Measurements from ENCODE around the gene FANK1. TPM values are rescaled to one million over a fixed set of nuclear protein-coding genes. Genes with fewer than 3 reads are reported as not detected.

FANK1 gene
- polyA plus RNA-seq, 1 of the 3 experiments (the other 2 are of a cell fraction): 12.3 TPM

DNA sequence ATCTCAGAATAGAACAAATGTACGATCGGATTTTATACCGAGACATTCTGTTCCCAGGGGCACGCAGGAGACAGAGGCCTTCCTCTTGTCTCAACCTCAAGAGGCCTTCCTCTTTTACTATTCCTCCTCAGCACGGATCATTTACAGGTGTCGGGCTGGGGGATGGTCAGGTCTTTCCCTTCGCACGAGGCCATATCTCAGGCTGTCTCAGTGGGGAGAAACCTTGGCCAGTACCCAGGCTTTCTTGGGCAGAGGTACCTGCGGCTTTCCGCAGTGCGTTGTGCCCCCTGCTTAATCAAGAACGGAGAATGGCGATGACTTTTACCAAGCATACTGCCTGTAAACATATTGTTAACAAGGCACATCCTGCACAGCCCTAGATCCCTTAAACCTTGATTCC is 44.2 kb downstream of the FANK1 start (continued):
- TF ChIP-seq, protein P1, sequence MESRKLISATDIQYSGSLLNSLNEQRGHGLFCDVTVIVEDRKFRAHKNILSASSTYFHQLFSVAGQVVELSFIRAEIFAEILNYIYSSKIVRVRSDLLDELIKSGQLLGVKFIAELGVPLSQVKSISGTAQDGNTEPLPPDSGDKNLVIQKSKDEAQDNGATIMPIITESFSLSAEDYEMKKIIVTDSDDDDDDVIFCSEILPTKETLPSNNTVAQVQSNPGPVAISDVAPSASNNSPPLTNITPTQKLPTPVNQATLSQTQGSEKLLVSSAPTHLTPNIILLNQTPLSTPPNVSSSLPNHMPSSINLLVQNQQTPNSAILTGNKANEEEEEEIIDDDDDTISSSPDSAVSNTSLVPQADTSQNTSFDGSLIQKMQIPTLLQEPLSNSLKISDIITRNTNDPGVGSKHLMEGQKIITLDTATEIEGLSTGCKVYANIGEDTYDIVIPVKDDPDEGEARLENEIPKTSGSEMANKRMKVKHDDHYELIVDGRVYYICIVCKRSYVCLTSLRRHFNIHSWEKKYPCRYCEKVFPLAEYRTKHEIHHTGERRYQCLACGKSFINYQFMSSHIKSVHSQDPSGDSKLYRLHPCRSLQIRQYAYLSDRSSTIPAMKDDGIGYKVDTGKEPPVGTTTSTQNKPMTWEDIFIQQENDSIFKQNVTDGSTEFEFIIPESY (IDR thresholded peaks at IDR 0.05; ENCODE audit: borderline replicate concordance, low read depth): no peak
- TF ChIP-seq EZH2phosphoT487 (IDR thresholded peaks at IDR 0.05; ENCODE audit: borderline replicate concordance, low read depth): no peak

DNA sequence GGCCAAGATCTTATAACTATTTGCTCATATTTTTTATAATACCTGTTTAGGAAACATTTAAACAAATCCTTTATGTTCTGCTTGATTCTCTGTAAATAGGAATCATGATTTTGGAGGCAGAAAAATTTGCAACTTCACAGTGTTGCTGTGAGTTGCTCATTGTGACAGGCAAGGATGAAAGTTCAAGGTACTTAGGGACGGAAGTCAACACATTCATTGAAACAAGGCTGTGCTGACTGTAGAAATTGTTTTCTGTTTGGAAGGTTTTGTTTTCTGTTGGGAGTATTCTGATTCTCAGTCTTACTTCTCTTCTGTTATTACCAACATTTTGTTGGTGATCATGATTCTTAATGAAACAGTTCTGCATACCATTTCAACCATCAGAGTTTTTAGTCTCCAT is 54.9 kb downstream of the FANK1 start:
- no peaks in the 10 kb centered on the region for H4K20me1 ChIP-seq (ENCODE audit: insufficient read depth)
- H3K36me3 ChIP-seq (replicated peaks in 1 of 2; ENCODE audit: control insufficient read depth in 1 of 2, insufficient read depth in 2 of 2, low read length in 1 of 2): no peaks in the 10 kb centered on the region
- TF ChIP-seq MXI1 (IDR thresholded peaks at IDR 0.05; ENCODE audit: low read depth, low read length) (no peak), ELF1 (IDR thresholded peaks at IDR 0.05) (no peak), YY1 (IDR thresholded peaks at IDR 0.05; ENCODE audit: low read depth) (no peak), RXRA (IDR thresholded peaks at IDR 0.05; ENCODE audit: borderline replicate concordance, low read depth) (no peak), SIN3A (IDR thresholded peaks at IDR 0.05; ENCODE audit: borderline replicate concordance, low read depth, low read length) (no peak), POLR2AphosphoS5 (IDR thresholded peaks at IDR 0.05; ENCODE audit: low read depth, low read length) (no peak), TCF12 (IDR thresholded peaks at IDR 0.05) (no peak), NFIC (IDR thresholded peaks at IDR 0.05; ENCODE audit: borderline replicate concordance) (no peak), FOXJ3 (CRISPR knock-in tag; IDR thresholded peaks at IDR 0.05) (no peak), MEF2A (IDR thresholded peaks at IDR 0.05; ENCODE audit: borderline replicate concordance, low read depth) (no peak), NRF1 (IDR thresholded peaks at IDR 0.05; ENCODE audit: low read depth, low read length) (no peak), EZH2phosphoT487 (IDR thresholded peaks at IDR 0.05; ENCODE audit: borderline replicate concordance, low read depth) (no peak), RAD21 (IDR thresholded peaks at IDR 0.05; ENCODE audit: low read length) (no peak), RFX5 (IDR thresholded peaks at IDR 0.05; ENCODE audit: low read length) (no peak), TEAD4 (IDR thresholded peaks at IDR 0.05; ENCODE audit: borderline replicate concordance, insufficient read depth) (no peak)
- TF ChIP-seq, protein P2, sequence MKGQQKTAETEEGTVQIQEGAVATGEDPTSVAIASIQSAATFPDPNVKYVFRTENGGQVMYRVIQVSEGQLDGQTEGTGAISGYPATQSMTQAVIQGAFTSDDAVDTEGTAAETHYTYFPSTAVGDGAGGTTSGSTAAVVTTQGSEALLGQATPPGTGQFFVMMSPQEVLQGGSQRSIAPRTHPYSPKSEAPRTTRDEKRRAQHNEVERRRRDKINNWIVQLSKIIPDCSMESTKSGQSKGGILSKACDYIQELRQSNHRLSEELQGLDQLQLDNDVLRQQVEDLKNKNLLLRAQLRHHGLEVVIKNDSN (IDR thresholded peaks at IDR 0.05; ENCODE audit: borderline replicate concordance, low read depth): no peak
- TF ChIP-seq, protein P3, sequence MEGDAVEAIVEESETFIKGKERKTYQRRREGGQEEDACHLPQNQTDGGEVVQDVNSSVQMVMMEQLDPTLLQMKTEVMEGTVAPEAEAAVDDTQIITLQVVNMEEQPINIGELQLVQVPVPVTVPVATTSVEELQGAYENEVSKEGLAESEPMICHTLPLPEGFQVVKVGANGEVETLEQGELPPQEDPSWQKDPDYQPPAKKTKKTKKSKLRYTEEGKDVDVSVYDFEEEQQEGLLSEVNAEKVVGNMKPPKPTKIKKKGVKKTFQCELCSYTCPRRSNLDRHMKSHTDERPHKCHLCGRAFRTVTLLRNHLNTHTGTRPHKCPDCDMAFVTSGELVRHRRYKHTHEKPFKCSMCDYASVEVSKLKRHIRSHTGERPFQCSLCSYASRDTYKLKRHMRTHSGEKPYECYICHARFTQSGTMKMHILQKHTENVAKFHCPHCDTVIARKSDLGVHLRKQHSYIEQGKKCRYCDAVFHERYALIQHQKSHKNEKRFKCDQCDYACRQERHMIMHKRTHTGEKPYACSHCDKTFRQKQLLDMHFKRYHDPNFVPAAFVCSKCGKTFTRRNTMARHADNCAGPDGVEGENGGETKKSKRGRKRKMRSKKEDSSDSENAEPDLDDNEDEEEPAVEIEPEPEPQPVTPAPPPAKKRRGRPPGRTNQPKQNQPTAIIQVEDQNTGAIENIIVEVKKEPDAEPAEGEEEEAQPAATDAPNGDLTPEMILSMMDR (IDR thresholded peaks at IDR 0.05): no peak
- TF ChIP-seq, protein P4, sequence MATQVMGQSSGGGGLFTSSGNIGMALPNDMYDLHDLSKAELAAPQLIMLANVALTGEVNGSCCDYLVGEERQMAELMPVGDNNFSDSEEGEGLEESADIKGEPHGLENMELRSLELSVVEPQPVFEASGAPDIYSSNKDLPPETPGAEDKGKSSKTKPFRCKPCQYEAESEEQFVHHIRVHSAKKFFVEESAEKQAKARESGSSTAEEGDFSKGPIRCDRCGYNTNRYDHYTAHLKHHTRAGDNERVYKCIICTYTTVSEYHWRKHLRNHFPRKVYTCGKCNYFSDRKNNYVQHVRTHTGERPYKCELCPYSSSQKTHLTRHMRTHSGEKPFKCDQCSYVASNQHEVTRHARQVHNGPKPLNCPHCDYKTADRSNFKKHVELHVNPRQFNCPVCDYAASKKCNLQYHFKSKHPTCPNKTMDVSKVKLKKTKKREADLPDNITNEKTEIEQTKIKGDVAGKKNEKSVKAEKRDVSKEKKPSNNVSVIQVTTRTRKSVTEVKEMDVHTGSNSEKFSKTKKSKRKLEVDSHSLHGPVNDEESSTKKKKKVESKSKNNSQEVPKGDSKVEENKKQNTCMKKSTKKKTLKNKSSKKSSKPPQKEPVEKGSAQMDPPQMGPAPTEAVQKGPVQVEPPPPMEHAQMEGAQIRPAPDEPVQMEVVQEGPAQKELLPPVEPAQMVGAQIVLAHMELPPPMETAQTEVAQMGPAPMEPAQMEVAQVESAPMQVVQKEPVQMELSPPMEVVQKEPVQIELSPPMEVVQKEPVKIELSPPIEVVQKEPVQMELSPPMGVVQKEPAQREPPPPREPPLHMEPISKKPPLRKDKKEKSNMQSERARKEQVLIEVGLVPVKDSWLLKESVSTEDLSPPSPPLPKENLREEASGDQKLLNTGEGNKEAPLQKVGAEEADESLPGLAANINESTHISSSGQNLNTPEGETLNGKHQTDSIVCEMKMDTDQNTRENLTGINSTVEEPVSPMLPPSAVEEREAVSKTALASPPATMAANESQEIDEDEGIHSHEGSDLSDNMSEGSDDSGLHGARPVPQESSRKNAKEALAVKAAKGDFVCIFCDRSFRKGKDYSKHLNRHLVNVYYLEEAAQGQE (IDR thresholded peaks at IDR 0.05; ENCODE audit: low read depth, low read length): no peak
- TF ChIP-seq, protein P1 (IDR thresholded peaks at IDR 0.05; ENCODE audit: borderline replicate concordance, low read depth): no peak
- TF ChIP-seq, protein P5, sequence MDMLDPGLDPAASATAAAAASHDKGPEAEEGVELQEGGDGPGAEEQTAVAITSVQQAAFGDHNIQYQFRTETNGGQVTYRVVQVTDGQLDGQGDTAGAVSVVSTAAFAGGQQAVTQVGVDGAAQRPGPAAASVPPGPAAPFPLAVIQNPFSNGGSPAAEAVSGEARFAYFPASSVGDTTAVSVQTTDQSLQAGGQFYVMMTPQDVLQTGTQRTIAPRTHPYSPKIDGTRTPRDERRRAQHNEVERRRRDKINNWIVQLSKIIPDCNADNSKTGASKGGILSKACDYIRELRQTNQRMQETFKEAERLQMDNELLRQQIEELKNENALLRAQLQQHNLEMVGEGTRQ (IDR thresholded peaks at IDR 0.05; ENCODE audit: borderline replicate concordance, low read depth, low read length): no peak
- no peak overlapping the region for H3K9ac ChIP-seq
- no peaks in the 10 kb centered on the region for H3K27me3 ChIP-seq (ENCODE audit: insufficient read depth)
- ChIA-PET POLR2A (no interaction called here), CTCF (no interaction called here)
- no peak overlapping the region for H3K4me3 ChIP-seq (ENCODE audit: low read depth in 2 of 2, low read length in 1 of 2)
- H3K9me3 ChIP-seq: no peaks in the 10 kb centered on the region; the same call in 1 of the 2 replicates
- 18% methylated on average over 1 of the region's 1 CpG for WGBS (ENCODE audit: low lambda C conversion rate)
- no peak overlapping the region for H3K27ac ChIP-seq (ENCODE audit: low read depth in 2 of 2, low read length in 1 of 2)
- DNase-seq: no peak
- no peaks in the 10 kb centered on the region for H3K9me2 ChIP-seq
- H3F3A ChIP-seq (replicated peaks; ENCODE audit: insufficient read depth): no peaks in the 10 kb centered on the region
- H2AFZ ChIP-seq (ENCODE audit: low read depth): no peak overlapping the region
- no peaks in the 10 kb centered on the region for H3K4me1 ChIP-seq (ENCODE audit: control insufficient read depth in 1 of 2, insufficient read depth in 2 of 2, low read depth in 1 of 2, low read length in 1 of 2)
- no peaks in the 10 kb centered on the region for H3K79me2 ChIP-seq (ENCODE audit: insufficient read depth)
- no peak overlapping the region for H3K4me2 ChIP-seq

All from SK-N-SH (cell line).